Measurements from ENCODE around the gene XRCC6. TPM values are rescaled to one million over a fixed set of nuclear protein-coding genes. Genes with fewer than 3 reads are reported as not detected.
"Not testable (repeated sequence)": the region's sequence is repeated elsewhere in the genome, so short reads cannot be mapped to it uniquely, and the experiment has no call there.

Gene XRCC6
- total and polyA plus RNA-seq, 9 donors, result 205 to 289 (median 226) TPM

GRCh38 chr22:41578818-41579217 lies 42.3 kb upstream of the XRCC6 start:
- Histone ChIP-seq H3K27ac (ENCODE audit: low read length) (no peak overlapping the region), H3K27me3 (ENCODE audit: control insufficient read depth, insufficient read depth, low read length) (no peaks in the 10 kb centered on the region), H3K9me3 (replicated peaks; ENCODE audit: control insufficient read depth, low read depth, low read length) (no peaks in the 10 kb centered on the region), H3K36me3 (ENCODE audit: control insufficient read depth, insufficient read depth, low read length) (peaks cover 62% of the 10 kb centered on the region), H3K4me1 (ENCODE audit: control insufficient read depth, insufficient read depth, low read length) (peaks cover 10% of the 10 kb centered on the region), H3K4me3 (ENCODE audit: low read length) (no peak overlapping the region)
- 89% methylated on average over 9 of the region's 9 CpGs for WGBS (ENCODE audit: insufficient coverage)
- no peak for DNase-seq

DNA sequence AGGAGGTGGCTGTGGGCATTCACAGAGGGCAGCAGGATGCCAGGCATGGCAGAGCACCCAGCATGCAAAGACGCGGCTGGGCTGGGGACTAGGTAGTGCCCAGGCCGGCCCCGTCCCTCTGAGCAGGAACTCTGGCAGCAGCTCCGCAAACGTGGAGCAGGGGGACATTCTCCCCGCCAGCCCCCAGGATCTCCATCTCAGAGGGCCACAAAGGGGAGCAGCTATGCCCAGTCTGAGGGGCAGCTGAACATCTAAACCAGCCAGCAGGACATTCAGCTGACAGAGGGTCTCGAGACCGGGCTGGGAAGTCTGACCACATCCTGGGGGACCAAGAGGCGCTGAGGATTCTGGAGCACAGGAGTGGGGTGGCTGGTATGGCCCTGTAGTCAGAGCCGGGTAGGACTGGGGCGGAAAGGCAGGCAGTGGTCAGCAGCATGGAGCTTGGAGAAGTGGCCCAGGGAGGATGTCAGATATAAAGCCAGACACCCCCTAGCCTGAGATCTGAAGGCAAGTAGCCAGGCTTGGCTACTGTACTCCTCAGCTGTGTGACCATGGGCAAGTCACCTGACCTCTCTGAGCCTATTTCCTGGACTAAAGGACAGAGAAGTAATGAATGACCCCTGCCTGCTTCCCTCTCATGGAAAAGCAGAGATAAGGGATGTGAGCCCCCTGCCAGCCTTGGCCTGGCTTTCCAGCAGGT lies 41.6 kb upstream of the XRCC6 start:
- peaks cover 68% of the 10 kb centered on the region for H3K36me3 ChIP-seq (ENCODE audit: control insufficient read depth, insufficient read depth, low read length)
- H3K4me1 ChIP-seq (ENCODE audit: control insufficient read depth, insufficient read depth, low read length), result peaks cover 10% of the 10 kb centered on the region
- WGBS (ENCODE audit: insufficient coverage), result 90% methylated on average over 12 of the region's 12 CpGs
- H3K27me3 ChIP-seq (ENCODE audit: control insufficient read depth, insufficient read depth, low read length), result no peaks in the 10 kb centered on the region
- no peak overlapping the region for H3K4me3 ChIP-seq (ENCODE audit: low read length)
- H3K27ac ChIP-seq (ENCODE audit: low read length), result no peak overlapping the region
- no peak for DNase-seq
- no peaks in the 10 kb centered on the region for H3K9me3 ChIP-seq (replicated peaks; ENCODE audit: control insufficient read depth, low read depth, low read length)

DNA sequence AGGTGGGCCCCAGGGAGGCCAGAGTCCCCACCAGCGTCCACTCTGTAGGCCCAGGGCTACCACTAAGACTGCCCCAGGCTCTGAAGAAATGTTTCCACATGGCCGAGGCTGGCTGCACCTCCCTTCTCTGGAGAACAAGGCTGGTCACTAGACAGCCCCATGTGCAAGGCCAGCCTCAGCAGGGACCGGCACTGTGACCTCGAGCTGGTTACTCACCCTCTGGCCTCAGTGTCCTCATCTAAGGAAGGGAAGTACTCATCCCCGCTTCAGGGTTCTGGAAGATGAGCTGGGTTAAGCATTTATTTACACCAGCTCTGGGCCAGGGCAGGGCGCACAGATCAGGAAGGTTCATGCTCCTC lies 41.1 kb upstream of the XRCC6 start:
- DNase-seq, result no peak
- Histone ChIP-seq H3K36me3 (ENCODE audit: control insufficient read depth, insufficient read depth, low read length) (peaks cover 68% of the 10 kb centered on the region), H3K27ac (ENCODE audit: low read length) (no peak overlapping the region), H3K4me1 (ENCODE audit: control insufficient read depth, insufficient read depth, low read length) (peaks cover 6% of the 10 kb centered on the region), H3K4me3 (ENCODE audit: low read length) (no peak overlapping the region), H3K27me3 (ENCODE audit: control insufficient read depth, insufficient read depth, low read length) (no peaks in the 10 kb centered on the region), H3K9me3 (replicated peaks; ENCODE audit: control insufficient read depth, low read depth, low read length) (no peaks in the 10 kb centered on the region)
- 85% methylated on average over 3 of the region's 6 CpGs for WGBS (ENCODE audit: insufficient coverage)

- WGBS (ENCODE audit: insufficient coverage), result 73% methylated on average over 8 of the region's 8 CpGs
- Histone ChIP-seq H3K4me1 (ENCODE audit: control insufficient read depth, insufficient read depth, low read length) (no peaks in the 10 kb centered on the region), H3K4me3 (ENCODE audit: low read length) (no peak overlapping the region), H3K9me3 (replicated peaks; ENCODE audit: control insufficient read depth, low read depth, low read length) (no peaks in the 10 kb centered on the region), H3K27ac (ENCODE audit: low read length) (no peak overlapping the region), H3K36me3 (ENCODE audit: control insufficient read depth, insufficient read depth, low read length) (peaks cover 48% of the 10 kb centered on the region), H3K27me3 (ENCODE audit: control insufficient read depth, insufficient read depth, low read length) (no peaks in the 10 kb centered on the region)
- no peak for DNase-seq
Measured at GRCh38 chr22:41582694-41583093, 38.4 kb upstream of the XRCC6 start.

GRCh38 chr22:41584881-41585280 lies 36.2 kb upstream of the XRCC6 start:
- no peaks in the 10 kb centered on the region for H3K27me3 ChIP-seq (ENCODE audit: control insufficient read depth, insufficient read depth, low read length)
- no peak overlapping the region for H3K27ac ChIP-seq (ENCODE audit: low read length)
- peaks cover 9% of the 10 kb centered on the region for H3K4me1 ChIP-seq (ENCODE audit: control insufficient read depth, insufficient read depth, low read length)
- WGBS (ENCODE audit: insufficient coverage), result 89% methylated on average over 6 of the region's 6 CpGs
- H3K36me3 ChIP-seq (ENCODE audit: control insufficient read depth, insufficient read depth, low read length), result peaks cover 31% of the 10 kb centered on the region
- DNase-seq, result no peak
- H3K4me3 ChIP-seq (ENCODE audit: low read length), result no peak overlapping the region
- no peaks in the 10 kb centered on the region for H3K9me3 ChIP-seq (replicated peaks; ENCODE audit: control insufficient read depth, low read depth, low read length)

- Histone ChIP-seq H3K4me3 (ENCODE audit: low read length) (no peak overlapping the region), H3K27me3 (ENCODE audit: control insufficient read depth, insufficient read depth, low read length) (no peaks in the 10 kb centered on the region), H3K36me3 (ENCODE audit: control insufficient read depth, insufficient read depth, low read length) (peaks cover 26% of the 10 kb centered on the region), H3K4me1 (ENCODE audit: control insufficient read depth, insufficient read depth, low read length) (peaks cover 12% of the 10 kb centered on the region), H3K27ac (ENCODE audit: low read length) (no peak overlapping the region), H3K9me3 (replicated peaks; ENCODE audit: control insufficient read depth, low read depth, low read length) (no peaks in the 10 kb centered on the region)
- WGBS (ENCODE audit: insufficient coverage), result no CpG with 5 or more reads among the region's 7 CpGs
- no peak for DNase-seq
Measured at GRCh38 chr22:41585898-41586297, 35.2 kb upstream of the XRCC6 start.

GRCh38 chr22:41587347-41587723 lies 33.8 kb upstream of the XRCC6 start:
- no peak overlapping the region for H3K27ac ChIP-seq (ENCODE audit: low read length)
- no peaks in the 10 kb centered on the region for H3K27me3 ChIP-seq (ENCODE audit: control insufficient read depth, insufficient read depth, low read length)
- H3K9me3 ChIP-seq (replicated peaks; ENCODE audit: control insufficient read depth, low read depth, low read length), result no peaks in the 10 kb centered on the region
- H3K4me1 ChIP-seq (ENCODE audit: control insufficient read depth, insufficient read depth, low read length), result peaks cover 12% of the 10 kb centered on the region
- no peak for DNase-seq
- peaks cover 22% of the 10 kb centered on the region for H3K36me3 ChIP-seq (ENCODE audit: control insufficient read depth, insufficient read depth, low read length)
- WGBS (ENCODE audit: insufficient coverage), result 92% methylated on average over 2 of the region's 7 CpGs
- no peak overlapping the region for H3K4me3 ChIP-seq (ENCODE audit: low read length)

GRCh38 chr22:41589391-41590241 lies 31.5 kb upstream of the XRCC6 start, which contains the start of gene PMM1:
Gene PMM1, minus strand, starts transcription at chr22:41589840. Its CDS starts 35 bp downstream, at chr22:41589805.
- H3K9me3 ChIP-seq (replicated peaks; ENCODE audit: control insufficient read depth, low read depth, low read length), result no peaks in the 10 kb centered on the region
- under 1% methylated on average over 52 of the region's 61 CpGs for WGBS (ENCODE audit: insufficient coverage)
- peak within 1 kb of the TSS; percentile 95 for H3K4me3 ChIP-seq (ENCODE audit: low read length)
- peak within 1 kb of the TSS; percentile 83 for H3K27ac ChIP-seq (ENCODE audit: low read length)
- H3K36me3 ChIP-seq (ENCODE audit: control insufficient read depth, insufficient read depth, low read length), result peaks cover 6% of the 10 kb centered on the region
- no peaks in the 10 kb centered on the region for H3K27me3 ChIP-seq (ENCODE audit: control insufficient read depth, insufficient read depth, low read length)
- H3K4me1 ChIP-seq (ENCODE audit: control insufficient read depth, insufficient read depth, low read length), result peaks cover 12% of the 10 kb centered on the region
- peak; percentile 100 for DNase-seq

- DNase-seq; H3K27me3 ChIP-seq (ENCODE audit: control insufficient read depth, insufficient read depth, low read length); H3K9me3 ChIP-seq (replicated peaks; ENCODE audit: control insufficient read depth, low read depth, low read length); H3K4me3 ChIP-seq (ENCODE audit: low read length); H3K36me3 ChIP-seq (ENCODE audit: control insufficient read depth, insufficient read depth, low read length); H3K27ac ChIP-seq (ENCODE audit: low read length): not testable (repeated sequence)
- 92% methylated on average over 43 of the region's 51 CpGs for WGBS (ENCODE audit: insufficient coverage)
- peaks cover 13% of the 10 kb centered on the region for H3K4me1 ChIP-seq (ENCODE audit: control insufficient read depth, insufficient read depth, low read length)
Measured at GRCh38 chr22:41593336-41593960, 27.6 kb upstream of the XRCC6 start.

GRCh38 chr22:41595703-41596102 lies 25.4 kb upstream of the XRCC6 start:
- peaks cover 14% of the 10 kb centered on the region for H3K36me3 ChIP-seq (ENCODE audit: control insufficient read depth, insufficient read depth, low read length)
- no peaks in the 10 kb centered on the region for H3K27me3 ChIP-seq (ENCODE audit: control insufficient read depth, insufficient read depth, low read length)
- H3K9me3 ChIP-seq (replicated peaks; ENCODE audit: control insufficient read depth, low read depth, low read length), result no peaks in the 10 kb centered on the region
- H3K4me1 ChIP-seq (ENCODE audit: control insufficient read depth, insufficient read depth, low read length), result peaks cover 2% of the 10 kb centered on the region
- H3K27ac ChIP-seq (ENCODE audit: low read length), result no peak overlapping the region
- DNase-seq, result no peak
- no peak overlapping the region for H3K4me3 ChIP-seq (ENCODE audit: low read length)
- WGBS (ENCODE audit: insufficient coverage), result no CpG with 5 or more reads among the region's 5 CpGs
